Measurements from ENCODE around the gene DUSP19.

DNA sequence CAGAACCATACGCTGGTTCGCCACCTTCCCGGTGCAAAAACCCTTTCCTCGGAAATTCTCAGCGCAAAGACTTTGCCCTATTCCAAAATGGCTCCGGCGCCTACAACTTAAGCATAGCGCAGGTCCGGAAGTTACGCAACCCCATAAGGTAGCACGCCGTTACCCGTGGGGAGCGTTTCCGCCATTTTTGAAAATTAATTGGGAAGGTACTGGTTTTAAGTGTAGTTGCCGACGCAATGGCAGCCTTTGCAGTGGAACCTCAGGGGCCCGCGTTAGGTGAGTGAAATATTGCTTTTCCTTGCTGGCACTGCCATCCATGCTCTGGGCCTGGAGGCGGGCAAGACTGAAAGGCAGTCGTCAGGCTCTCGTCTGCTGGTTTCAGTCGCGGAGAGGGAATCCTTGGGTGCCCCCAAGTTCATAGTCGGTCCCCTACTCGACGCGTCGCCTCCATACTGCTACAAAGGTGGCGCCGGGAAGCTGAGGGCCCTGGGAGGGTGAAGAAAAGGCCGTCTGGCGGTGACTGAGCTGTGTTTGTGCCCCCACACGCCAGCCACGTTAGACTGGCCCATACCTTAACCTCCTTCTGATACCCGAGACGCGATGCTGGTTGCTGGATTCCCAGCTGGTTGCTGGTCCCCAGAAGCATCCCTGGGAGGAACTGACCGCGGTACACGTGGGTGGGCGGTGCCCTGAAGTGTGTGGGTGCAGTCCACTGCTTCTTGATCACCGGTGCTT is 45.8 kb downstream of the DUSP19 start, which contains the start of gene NUP35:
- TF ChIP-seq, protein P1, sequence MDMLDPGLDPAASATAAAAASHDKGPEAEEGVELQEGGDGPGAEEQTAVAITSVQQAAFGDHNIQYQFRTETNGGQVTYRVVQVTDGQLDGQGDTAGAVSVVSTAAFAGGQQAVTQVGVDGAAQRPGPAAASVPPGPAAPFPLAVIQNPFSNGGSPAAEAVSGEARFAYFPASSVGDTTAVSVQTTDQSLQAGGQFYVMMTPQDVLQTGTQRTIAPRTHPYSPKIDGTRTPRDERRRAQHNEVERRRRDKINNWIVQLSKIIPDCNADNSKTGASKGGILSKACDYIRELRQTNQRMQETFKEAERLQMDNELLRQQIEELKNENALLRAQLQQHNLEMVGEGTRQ (IDR thresholded peaks at IDR 0.05; ENCODE audit: low read depth, low read length) = peak; percentile 48; the same call in 1 of the 2 replicates
- TF ChIP-seq MAZ (IDR thresholded peaks at IDR 0.05; ENCODE audit: borderline replicate concordance, low read depth, low read length) = peak; percentile 46; the same call in 1 of the 2 replicates
